Measurements from ENCODE around the gene RGS3. TPM values are rescaled to one million over a fixed set of nuclear protein-coding genes. Genes with fewer than 3 reads are reported as not detected.
"Not testable (repeated sequence)": the region's sequence is repeated elsewhere in the genome, so short reads cannot be mapped to it uniquely, and the experiment has no call there.

RGS3 gene
- polyA plus RNA-seq, 3 donors, result 43.3 to 54.3 (median 43.4) TPM

DNA sequence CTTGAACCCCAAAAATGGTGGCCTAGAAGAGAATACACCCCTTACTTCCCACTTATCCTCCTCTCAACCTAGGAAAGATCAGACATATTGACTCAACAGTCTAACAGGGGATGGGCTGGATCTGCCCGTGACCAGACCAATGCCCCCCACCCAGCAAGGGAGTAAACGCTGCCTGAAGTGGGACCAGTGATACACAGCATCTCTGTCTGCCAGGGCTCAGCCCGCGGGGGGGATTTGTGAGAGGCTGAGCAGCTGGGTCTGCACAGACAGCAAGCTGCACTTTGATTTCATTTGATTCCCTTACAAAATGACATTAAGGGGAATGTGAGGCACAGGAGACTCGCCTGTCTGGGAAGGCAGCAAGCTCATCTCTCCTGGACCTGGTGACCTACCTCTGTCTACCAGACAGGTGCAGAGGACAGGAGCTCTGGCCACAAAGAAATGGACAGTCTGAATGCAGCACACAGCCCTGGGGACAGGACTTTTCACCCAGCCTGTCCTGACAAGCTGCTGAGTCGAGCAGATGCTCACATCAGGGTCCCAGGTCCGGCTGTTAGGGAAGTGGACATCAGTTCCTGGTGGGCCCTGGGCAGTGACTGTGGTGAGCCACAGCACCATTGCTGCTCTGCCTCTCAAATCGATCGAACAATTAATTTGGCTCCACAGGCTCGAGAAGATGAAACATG is 79.9 kb downstream of the RGS3 start:
- DNase-seq, result no peak

GRCh38 chr9:113543982-113544303 is 80.4 kb downstream of the RGS3 start:
- DNase-seq, result no peak

DNA sequence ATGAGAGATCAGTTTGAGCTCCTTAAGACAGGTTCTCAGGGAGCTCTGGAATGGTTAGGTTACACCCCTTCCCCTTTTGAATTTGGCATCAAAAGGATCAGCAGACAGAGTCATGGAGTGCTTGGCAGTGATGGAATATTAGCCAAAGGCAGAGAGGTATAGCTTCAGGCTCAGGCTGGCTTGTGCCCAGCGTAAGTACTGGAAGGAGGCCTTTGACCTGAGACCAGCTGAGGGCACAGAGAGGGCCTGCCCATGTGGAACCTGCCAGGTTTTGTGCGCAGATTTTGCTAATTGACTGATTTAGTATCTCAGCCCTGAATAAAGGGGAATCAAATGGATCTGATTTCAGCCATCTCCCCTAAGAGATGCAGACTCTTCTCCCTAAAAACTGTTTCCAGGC is 81.5 kb downstream of the RGS3 start:
- no peak for DNase-seq

GRCh38 chr9:113546566-113546965 is 83.0 kb downstream of the RGS3 start:
- no peak for DNase-seq

- no peak for DNase-seq
Observed at GRCh38 chr9:113547501-113547900, 84.0 kb downstream of the RGS3 start.

DNA sequence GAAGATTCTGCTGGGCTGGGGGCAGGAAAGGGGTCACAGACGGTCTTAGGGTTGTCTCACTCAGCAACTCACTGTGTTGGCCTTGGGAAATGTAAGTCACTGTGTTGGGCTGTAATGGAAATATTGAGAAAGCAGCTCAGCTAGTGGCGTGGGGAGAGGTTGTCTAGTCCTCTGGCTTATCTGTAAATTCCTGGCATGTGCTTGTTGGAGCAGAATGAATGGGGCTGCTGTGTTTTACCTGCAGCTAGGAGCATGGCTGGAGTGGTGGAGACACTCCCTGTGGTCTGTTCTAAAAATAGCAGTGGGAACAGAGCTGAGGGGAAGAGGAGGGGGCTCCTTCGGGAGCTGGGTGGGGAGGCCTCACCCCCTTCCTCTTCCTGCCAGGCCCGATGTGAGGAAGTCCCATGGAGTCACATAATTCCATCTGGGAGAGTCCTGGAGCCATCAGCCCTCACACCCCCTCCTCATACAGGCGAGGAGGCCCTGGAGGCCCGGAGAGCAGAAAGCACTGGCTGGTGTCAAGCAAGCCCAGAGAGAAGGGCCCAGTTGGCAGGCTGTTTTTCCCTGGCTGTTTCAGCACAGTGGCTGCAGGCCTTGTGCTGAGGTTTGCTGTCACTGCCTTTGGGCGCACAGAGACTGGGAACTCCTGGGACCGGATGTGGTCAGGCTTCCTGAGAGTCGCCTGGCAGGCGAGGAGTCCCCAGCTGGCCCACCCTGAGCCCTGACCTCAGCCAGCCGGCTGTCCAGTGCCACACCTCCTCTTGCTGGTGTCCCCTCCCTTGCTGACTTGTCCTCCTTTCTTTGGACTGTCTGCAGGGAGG is 84.9 kb downstream of the RGS3 start:
- no peak for DNase-seq

DNA sequence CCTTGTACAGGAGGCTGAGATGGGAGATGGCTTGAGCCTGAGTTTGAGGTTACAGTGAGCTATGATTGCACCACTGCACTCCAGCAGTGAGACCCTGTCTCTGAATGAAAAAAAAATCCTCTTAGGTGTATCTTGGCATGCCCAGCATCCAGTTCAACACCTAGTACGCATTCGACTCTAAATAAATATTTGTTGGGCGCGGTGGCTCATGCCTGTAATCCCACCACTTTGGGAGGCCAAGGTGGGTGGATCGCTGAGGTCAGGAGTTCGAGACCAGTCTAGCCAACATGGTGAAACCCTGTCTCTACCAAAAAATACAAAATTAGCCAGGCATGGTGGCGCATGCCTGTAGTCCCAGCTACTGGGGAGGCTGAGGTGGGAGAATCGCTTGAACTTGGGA is 86.4 kb downstream of the RGS3 start:
- not testable (repeated sequence) for DNase-seq

GRCh38 chr9:113556877-113557593 is 93.5 kb downstream of the RGS3 start:
- DNase-seq, result no peak

DNA sequence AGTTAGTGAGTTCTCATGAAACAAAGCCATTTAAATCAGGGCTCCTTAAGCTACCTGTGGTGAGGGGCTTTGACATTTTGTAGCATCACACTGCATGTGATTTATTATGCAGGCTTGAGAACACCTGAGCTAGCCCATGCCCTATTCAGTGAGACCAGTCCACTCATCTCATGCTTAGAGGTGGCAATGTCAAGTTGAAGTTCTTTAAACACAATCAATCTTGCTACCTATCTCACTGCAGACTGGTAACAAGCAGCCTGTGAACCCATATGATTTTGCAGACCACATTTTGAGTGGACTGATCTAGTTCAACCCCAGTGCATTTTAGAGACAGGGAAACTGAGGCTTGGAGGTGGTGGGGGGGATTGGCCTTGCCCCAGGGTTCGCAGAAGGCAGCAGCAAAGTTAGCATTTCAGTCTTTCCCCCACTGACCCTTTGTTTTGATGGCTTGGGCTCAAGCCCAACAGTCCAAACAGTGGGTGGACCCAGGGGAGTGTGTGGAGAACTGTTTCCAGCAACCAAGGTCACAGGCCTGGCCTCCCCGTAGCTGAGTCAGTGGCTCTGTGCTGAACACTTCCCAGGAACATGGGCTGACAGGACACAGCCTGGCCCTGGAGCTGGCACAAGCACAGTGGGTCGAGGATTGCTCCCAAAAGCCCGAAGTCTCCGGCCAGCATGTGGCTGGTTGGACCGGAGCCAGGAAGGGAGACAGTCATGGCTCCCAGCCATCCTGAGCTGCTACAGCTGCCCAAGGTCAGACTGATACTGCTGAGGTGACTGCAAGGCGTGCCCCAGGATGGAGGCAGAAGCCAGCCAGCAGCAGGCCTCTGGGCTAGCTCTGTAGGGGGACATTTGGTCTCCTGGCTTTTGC is 95.3 kb downstream of the RGS3 start:
- DNase-seq, result no peak

DNA sequence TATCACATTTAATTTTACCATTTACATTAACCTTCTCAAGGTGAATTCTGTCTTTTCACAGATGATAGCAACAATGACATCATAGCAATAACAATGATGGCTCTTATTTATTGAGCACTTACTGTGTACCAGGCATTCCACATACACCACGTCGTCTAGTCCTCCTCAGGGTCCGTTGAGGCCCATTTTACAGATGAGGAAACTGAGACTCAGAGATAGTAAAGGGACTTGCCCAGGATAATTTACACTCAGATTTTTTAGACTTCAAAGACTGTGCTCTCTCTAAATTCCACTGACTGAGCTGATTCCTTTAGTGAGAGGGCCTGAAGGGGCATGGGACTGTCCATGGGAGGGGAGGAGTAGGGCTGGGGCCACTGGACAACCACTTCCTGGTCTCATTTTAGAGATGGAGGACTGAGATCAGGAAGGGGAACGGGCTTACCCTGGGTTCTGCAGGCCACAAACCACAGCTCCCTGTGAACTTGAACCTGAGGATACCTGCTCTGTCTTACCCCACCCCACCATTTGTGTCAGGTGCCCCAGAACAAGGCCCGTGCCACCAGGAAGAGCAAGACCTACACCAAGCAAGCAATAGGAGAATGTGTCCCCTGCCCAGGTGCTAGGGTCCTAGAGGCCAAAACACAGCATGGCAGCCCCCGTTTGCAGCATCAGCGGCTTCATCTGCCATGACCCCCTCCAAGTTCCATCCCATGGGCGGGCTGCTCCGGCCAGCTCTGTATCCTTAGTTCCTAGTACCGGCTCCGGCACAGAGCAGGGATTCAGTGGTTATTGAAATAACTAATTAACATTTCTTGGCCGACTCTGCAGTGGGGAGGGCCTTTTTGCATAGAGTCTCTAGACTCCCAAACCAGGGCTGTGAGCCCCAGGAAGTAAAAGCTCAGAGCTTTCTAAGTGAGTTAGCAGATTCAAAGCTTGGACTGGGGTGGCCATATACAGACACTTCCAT is 96.6 kb downstream of the RGS3 start:
- no peak for DNase-seq

- no peak for DNase-seq
Observed at GRCh38 chr9:113562653-113563381, 99.3 kb downstream of the RGS3 start.

- DNase-seq, result no peak
Observed at GRCh38 chr9:113563826-113564497, 100.4 kb downstream of the RGS3 start.

- DNase-seq, result no peak
Observed at GRCh38 chr9:113564498-113565237, 101.1 kb downstream of the RGS3 start.

DNA sequence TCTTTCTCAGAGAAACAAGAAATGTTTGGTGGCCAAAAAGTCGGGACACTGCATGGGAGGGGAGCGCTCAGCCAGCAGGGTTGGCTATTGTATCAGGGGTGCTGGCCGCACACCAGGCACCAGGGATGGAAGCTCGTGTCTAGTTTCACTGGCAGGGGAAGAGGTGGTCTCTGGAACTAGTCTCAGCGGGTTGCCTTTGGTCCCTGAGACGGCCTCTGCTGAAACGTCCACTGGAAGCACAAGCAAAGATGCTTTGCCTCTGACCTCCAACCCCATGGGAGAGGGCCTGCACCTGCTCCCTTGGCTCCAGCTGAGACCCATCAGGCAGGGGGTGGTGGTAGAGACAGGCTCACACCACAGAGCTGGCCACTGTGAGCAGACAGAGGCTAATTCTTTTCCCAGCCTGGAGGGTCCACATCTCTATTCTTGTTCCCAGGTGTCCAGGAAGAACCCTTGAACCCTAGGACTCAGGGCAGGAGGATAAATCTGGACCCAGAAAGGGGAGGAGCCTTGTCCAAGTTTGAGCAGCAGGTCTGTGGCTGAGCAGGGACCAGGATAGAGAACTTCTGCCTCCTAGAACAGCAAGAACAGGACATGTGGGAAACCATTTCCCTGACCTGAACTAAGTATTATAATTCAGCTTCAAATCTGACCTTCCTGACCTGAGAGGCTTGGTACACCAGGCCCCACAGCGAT is 102.6 kb downstream of the RGS3 start:
- DNase-seq, result no peak

DNA sequence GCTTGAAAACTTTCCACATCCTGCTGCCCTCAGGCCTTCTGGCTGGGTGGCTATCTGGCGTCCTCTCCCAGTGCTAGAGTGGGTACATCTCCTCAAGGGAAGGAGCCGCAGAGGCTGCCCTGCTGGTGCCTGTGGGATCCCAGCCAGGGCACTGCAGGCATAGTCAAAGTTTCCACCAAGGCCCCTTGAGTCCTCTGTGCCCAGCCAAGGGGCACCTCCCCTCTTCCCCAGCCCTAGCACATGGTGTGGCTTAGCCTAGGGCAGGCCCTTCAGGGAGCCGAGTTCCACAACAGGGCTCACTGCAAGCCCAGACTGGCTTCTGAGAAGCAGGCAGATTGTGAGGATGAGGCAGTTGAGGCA is 103.2 kb downstream of the RGS3 start:
- DNase-seq, result no peak

- no peak for DNase-seq
Observed at GRCh38 chr9:113567361-113568080, 104.0 kb downstream of the RGS3 start.

- no peak for DNase-seq
Observed at GRCh38 chr9:113568081-113568435, 104.5 kb downstream of the RGS3 start.
